ENCODE data around the gene MVD.

GRCh38 chr16:88639231-88640038 lies 23.5 kb downstream of the MVD start:
- TF ChIP-seq POLR2A (IDR thresholded peaks at IDR 0.05; ENCODE audit: borderline replicate concordance, extremely low read depth, insufficient read depth, insufficient read length) (no peak), EZH2 (IDR thresholded peaks at IDR 0.05) (no peak), ATF3 (IDR thresholded peaks at IDR 0.05) (no peak), JUND (IDR thresholded peaks at IDR 0.05) (no peak), MAX (IDR thresholded peaks at IDR 0.05) (no peak), YY1 (IDR thresholded peaks at IDR 0.05; ENCODE audit: extremely low read depth, insufficient replicate concordance, low read depth, low read length) (no peak), CTCF (IDR thresholded peaks at IDR 0.05 in 2 of 3, conservative IDR thresholded peaks at IDR 0.05 in 1 of 3; ENCODE audit: borderline replicate concordance in 1 of 3, insufficient read depth in 1 of 3, low read depth in 2 of 3, low read length in 2 of 3) (no peak)
